Measurements from ENCODE around the gene PCMT1. TPM values are rescaled to one million over a fixed set of nuclear protein-coding genes. Genes with fewer than 3 reads are reported as not detected.
"Not testable (repeated sequence)": the region's sequence is repeated elsewhere in the genome, so short reads cannot be mapped to it uniquely, and the experiment has no call there.

The PCMT1 gene
- total and polyA plus RNA-seq, 5 donors from 2014 or later = 44.8 to 228 (median 167) TPM

GRCh38 chr6:149851461-149852110, 102.0 kb downstream of the PCMT1 start:
- DNase-seq = no peak
- H3K9me3 Mint-ChIP-seq = no peaks in the 10 kb centered on the region
- no peak for ATAC-seq (ENCODE audit: low read depth in 2 of 2)
- no peak overlapping the region for H3K27ac ChIP-seq (ENCODE audit: insufficient read depth, low read length, poor library complexity, severe bottlenecking)
- H3K27me3 ChIP-seq (ENCODE audit: control insufficient read depth, insufficient read depth, low read length) = peaks cover 3% of the 10 kb centered on the region
- peaks cover 6% of the 10 kb centered on the region for H3K4me1 ChIP-seq (ENCODE audit: control insufficient read depth, insufficient read depth, low read length, poor library complexity, severe bottlenecking)
- no peaks in the 10 kb centered on the region for H3K36me3 Mint-ChIP-seq
- peaks cover 0 to 5% (median 1%) of the 10 kb centered on the region in 4 donors for H3K4me1 Mint-ChIP-seq
- H3K36me3 ChIP-seq (ENCODE audit: control insufficient read depth, insufficient read depth, low read length) = no peaks in the 10 kb centered on the region
- H3K9me3 ChIP-seq (ENCODE audit: control insufficient read depth in 2 of 2, low read length in 2 of 2) = no peaks in the 10 kb centered on the region
- H3K27me3 Mint-ChIP-seq = peaks cover 21% of the 10 kb centered on the region
- peak overlapping the region in 2 of 3 donors; percentile 63 to 74 for H3K27ac Mint-ChIP-seq
- no peak overlapping the region for H3K4me3 Mint-ChIP-seq
- H3K4me3 ChIP-seq (ENCODE audit: low read depth, low read length) = no peak overlapping the region

- no peak overlapping the region for H3K4me3 ChIP-seq (ENCODE audit: low read depth, low read length)
- Mint-ChIP-seq H3K9me3 (no peaks in the 10 kb centered on the region), H3K27ac (no peak overlapping the region), H3K36me3 (no peaks in the 10 kb centered on the region), H3K4me1 (peaks cover 0 to 5% (median 1%) of the 10 kb centered on the region in 4 donors), H3K4me3 (no peak overlapping the region), H3K27me3 (peaks cover 23% of the 10 kb centered on the region)
- no peaks in the 10 kb centered on the region for H3K36me3 ChIP-seq (ENCODE audit: control insufficient read depth, insufficient read depth, low read length)
- DNase-seq (peak in 1 of 3 donors; percentile 47), ATAC-seq (ENCODE audit: low read depth in 2 of 2) (no peak)
- H3K9me3 ChIP-seq (ENCODE audit: control insufficient read depth in 2 of 2, low read length in 2 of 2) = no peaks in the 10 kb centered on the region
- no peak overlapping the region for H3K27ac ChIP-seq (ENCODE audit: insufficient read depth, low read length, poor library complexity, severe bottlenecking)
- H3K27me3 ChIP-seq (ENCODE audit: control insufficient read depth, insufficient read depth, low read length) = peaks cover 3% of the 10 kb centered on the region
- peaks cover 6% of the 10 kb centered on the region for H3K4me1 ChIP-seq (ENCODE audit: control insufficient read depth, insufficient read depth, low read length, poor library complexity, severe bottlenecking)
These were observed 102.6 kb downstream of the PCMT1 start for GRCh38 chr6:149852180-149852579.

- Histone ChIP-seq H3K36me3 (ENCODE audit: control insufficient read depth, insufficient read depth, low read length) (no peaks in the 10 kb centered on the region), H3K27me3 (ENCODE audit: control insufficient read depth, insufficient read depth, low read length) (peaks cover 3% of the 10 kb centered on the region), H3K27ac (ENCODE audit: insufficient read depth, low read length, poor library complexity, severe bottlenecking) (no peak overlapping the region), H3K9me3 (ENCODE audit: control insufficient read depth in 2 of 2, low read length in 2 of 2) (no peaks in the 10 kb centered on the region), H3K4me1 (ENCODE audit: control insufficient read depth, insufficient read depth, low read length, poor library complexity, severe bottlenecking) (peaks cover 6% of the 10 kb centered on the region), H3K4me3 (ENCODE audit: low read depth, low read length) (no peak overlapping the region)
- ATAC-seq (ENCODE audit: low read depth in 2 of 2) = no peak
- Mint-ChIP-seq H3K4me3 (no peak overlapping the region), H3K27me3 (peaks cover 23% of the 10 kb centered on the region), H3K36me3 (no peaks in the 10 kb centered on the region), H3K9me3 (no peaks in the 10 kb centered on the region), H3K4me1 (peaks cover 0 to 5% (median 1%) of the 10 kb centered on the region in 4 donors), H3K27ac (no peak overlapping the region)
- DNase-seq = peak in 1 of 3 donors; percentile 51
These were observed 103.3 kb downstream of the PCMT1 start for GRCh38 chr6:149852881-149853280.

GRCh38 chr6:149854017-149854416, 104.5 kb downstream of the PCMT1 start:
- not testable (repeated sequence) for ATAC-seq (ENCODE audit: low read depth in 2 of 2); H3K4me3 Mint-ChIP-seq; H3K9me3 Mint-ChIP-seq; H3K36me3 ChIP-seq (ENCODE audit: control insufficient read depth, insufficient read depth, low read length); H3K9me3 ChIP-seq (ENCODE audit: control insufficient read depth in 2 of 2, low read length in 2 of 2); H3K4me1 ChIP-seq (ENCODE audit: control insufficient read depth, insufficient read depth, low read length, poor library complexity, severe bottlenecking); H3K4me3 ChIP-seq (ENCODE audit: low read depth, low read length); H3K27me3 ChIP-seq (ENCODE audit: control insufficient read depth, insufficient read depth, low read length); H3K36me3 Mint-ChIP-seq; H3K4me1 Mint-ChIP-seq; H3K27ac ChIP-seq (ENCODE audit: insufficient read depth, low read length, poor library complexity, severe bottlenecking); H3K27ac Mint-ChIP-seq; DNase-seq
- H3K27me3 Mint-ChIP-seq = peaks cover 28% of the 10 kb centered on the region

GRCh38 chr6:149854532-149854931, 105.0 kb downstream of the PCMT1 start:
- DNase-seq (no peak), ATAC-seq (ENCODE audit: low read depth in 2 of 2) (no peak)
- no peaks in the 10 kb centered on the region for H3K36me3 ChIP-seq (ENCODE audit: control insufficient read depth, insufficient read depth, low read length)
- H3K4me1 ChIP-seq (ENCODE audit: control insufficient read depth, insufficient read depth, low read length, poor library complexity, severe bottlenecking) = peaks cover 6% of the 10 kb centered on the region
- Mint-ChIP-seq H3K9me3 (no peaks in the 10 kb centered on the region), H3K4me1 (peaks cover 0 to 6% (median 1%) of the 10 kb centered on the region in 4 donors), H3K36me3 (peaks cover 4% of the 10 kb centered on the region), H3K4me3 (no peak overlapping the region), H3K27ac (no peak overlapping the region), H3K27me3 (peaks cover 28% of the 10 kb centered on the region)
- no peak overlapping the region for H3K4me3 ChIP-seq (ENCODE audit: low read depth, low read length)
- H3K27ac ChIP-seq (ENCODE audit: insufficient read depth, low read length, poor library complexity, severe bottlenecking) = no peak overlapping the region
- H3K27me3 ChIP-seq (ENCODE audit: control insufficient read depth, insufficient read depth, low read length) = peaks cover 3% of the 10 kb centered on the region
- H3K9me3 ChIP-seq (ENCODE audit: control insufficient read depth in 2 of 2, low read length in 2 of 2) = no peaks in the 10 kb centered on the region

- DNase-seq (no peak), ATAC-seq (ENCODE audit: low read depth in 2 of 2) (no peak)
- no peak overlapping the region for H3K4me3 ChIP-seq (ENCODE audit: low read depth, low read length)
- peaks cover 4% of the 10 kb centered on the region for H3K36me3 Mint-ChIP-seq
- no peak overlapping the region for H3K27ac ChIP-seq (ENCODE audit: insufficient read depth, low read length, poor library complexity, severe bottlenecking)
- peaks cover 6% of the 10 kb centered on the region for H3K4me1 ChIP-seq (ENCODE audit: control insufficient read depth, insufficient read depth, low read length, poor library complexity, severe bottlenecking)
- peaks cover 0 to 6% (median 1%) of the 10 kb centered on the region in 4 donors for H3K4me1 Mint-ChIP-seq
- peak overlapping the region in 1 of 3 donors; percentile 23 for H3K27ac Mint-ChIP-seq
- no peaks in the 10 kb centered on the region for H3K9me3 Mint-ChIP-seq
- no peaks in the 10 kb centered on the region for H3K36me3 ChIP-seq (ENCODE audit: control insufficient read depth, insufficient read depth, low read length)
- peaks cover 3% of the 10 kb centered on the region for H3K27me3 ChIP-seq (ENCODE audit: control insufficient read depth, insufficient read depth, low read length)
- no peak overlapping the region for H3K4me3 Mint-ChIP-seq
- no peaks in the 10 kb centered on the region for H3K9me3 ChIP-seq (ENCODE audit: control insufficient read depth in 2 of 2, low read length in 2 of 2)
- H3K27me3 Mint-ChIP-seq = peaks cover 23% of the 10 kb centered on the region
These were observed 105.6 kb downstream of the PCMT1 start for GRCh38 chr6:149855040-149855654.

- peaks cover 3% of the 10 kb centered on the region for H3K27me3 ChIP-seq (ENCODE audit: control insufficient read depth, insufficient read depth, low read length)
- H3K27ac ChIP-seq (ENCODE audit: insufficient read depth, low read length, poor library complexity, severe bottlenecking) = no peak overlapping the region
- H3K4me1 ChIP-seq (ENCODE audit: control insufficient read depth, insufficient read depth, low read length, poor library complexity, severe bottlenecking) = peaks cover 6% of the 10 kb centered on the region
- H3K9me3 ChIP-seq (ENCODE audit: control insufficient read depth in 2 of 2, low read length in 2 of 2) = no peaks in the 10 kb centered on the region
- Mint-ChIP-seq H3K4me3 (no peak overlapping the region), H3K27me3 (peaks cover 26% of the 10 kb centered on the region), H3K27ac (peak overlapping the region in 1 of 3 donors; percentile 50), H3K9me3 (no peaks in the 10 kb centered on the region), H3K36me3 (peaks cover 4% of the 10 kb centered on the region), H3K4me1 (peaks cover 0 to 6% (median 1%) of the 10 kb centered on the region in 4 donors)
- ATAC-seq (ENCODE audit: low read depth in 2 of 2) = no peak
- no peak for DNase-seq
- H3K36me3 ChIP-seq (ENCODE audit: control insufficient read depth, insufficient read depth, low read length) = no peaks in the 10 kb centered on the region
- H3K4me3 ChIP-seq (ENCODE audit: low read depth, low read length) = no peak overlapping the region
These were observed 106.2 kb downstream of the PCMT1 start for GRCh38 chr6:149855741-149856140.
